ENCODE measurements around the gene DNAJC11. TPM values are rescaled to one million over a fixed set of nuclear protein-coding genes. Genes with fewer than 3 reads are reported as not detected.

DNAJC11 gene
- total RNA-seq, 1 experiment from 2014 or later = 102 TPM

GRCh38 chr1:6631058-6631457 is 70.6 kb downstream of the DNAJC11 start (continued):
- TF ChIP-seq ERG (CRISPR knock-in tag; IDR thresholded peaks at IDR 0.05) (no peak), ATF6 (CRISPR knock-in tag; IDR thresholded peaks at IDR 0.05) (no peak), FOXK1 (CRISPR knock-in tag; IDR thresholded peaks at IDR 0.05) (no peak), EMX1 (CRISPR knock-in tag; IDR thresholded peaks at IDR 0.05) (no peak), SMAD3 (CRISPR knock-in tag; IDR thresholded peaks at IDR 0.05; ENCODE audit: borderline replicate concordance) (no peak), MAX (CRISPR knock-in tag; IDR thresholded peaks at IDR 0.05) (no peak)

- CTCF ChIA-PET = interaction anchor here (0.5 to 1.4 kb wide), 4 partner anchors 17 to 383 kb away, joined by 3 to 6 read pairs (median 3); no protein-coding TSS in a partner anchor
- ATAC-seq = no peak
- no peak for DNase-seq (ENCODE audit: low spot score)
- peaks cover 8% of the 10 kb centered on the region for H3K4me1 Mint-ChIP-seq
- no peaks in the 10 kb centered on the region for H3K27me3 Mint-ChIP-seq (ENCODE audit: low read depth)
- H3K27ac Mint-ChIP-seq = 0 out of 2 replicates have a peak overlapping the region, but pooled peaks have one; percentile 92
- H3K4me3 Mint-ChIP-seq = no peak overlapping the region
- POLR2A ChIA-PET = no interaction called here
- H3K36me3 Mint-ChIP-seq = peaks cover 41% of the 10 kb centered on the region
- H3K9me3 Mint-ChIP-seq = no peaks in the 10 kb centered on the region
- TF ChIP-seq ZNF423 (CRISPR knock-in tag; IDR thresholded peaks at IDR 0.05) (no peak), CDX4 (CRISPR knock-in tag; IDR thresholded peaks at IDR 0.05; ENCODE audit: borderline replicate concordance) (no peak), SOX15 (CRISPR knock-in tag; IDR thresholded peaks at IDR 0.05) (no peak), ZNF317 (CRISPR knock-in tag; IDR thresholded peaks at IDR 0.05; ENCODE audit: borderline replicate concordance, low read depth) (no peak), TEAD4 (CRISPR knock-in tag; IDR thresholded peaks at IDR 0.05) (no peak), ZNF425 (CRISPR knock-in tag; conservative IDR thresholded peaks at IDR 0.05) (no peak), ZNF532 (CRISPR knock-in tag; IDR thresholded peaks at IDR 0.05; ENCODE audit: borderline replicate concordance) (no peak), TCF7 (CRISPR knock-in tag; IDR thresholded peaks at IDR 0.05; ENCODE audit: low read depth) (no peak), GRHL2 (CRISPR knock-in tag; IDR thresholded peaks at IDR 0.05; ENCODE audit: insufficient replicate concordance, severe bottlenecking) (no peak), ATF6 (CRISPR knock-in tag; IDR thresholded peaks at IDR 0.05) (no peak), GTF2I (CRISPR knock-in tag; conservative IDR thresholded peaks at IDR 0.05) (no peak), CREB1 (CRISPR knock-in tag; IDR thresholded peaks at IDR 0.05) (no peak)
Observed at GRCh38 chr1:6630027-6630426, 71.6 kb downstream of the DNAJC11 start.

Data from WTC11 (cell line).